HepG2 (cell line): Measurements from ENCODE around the gene TMEM130. TPM values are rescaled to one million over a fixed set of nuclear protein-coding genes. Genes with fewer than 3 reads are reported as not detected.

ENCODE experiments used
- ATAC-seq: fragments of 200-7000 bp; cut with Tn5 transposase; 3 replicates; pipeline ENCODE4 v1.9.1; 2020; ENCODE audit warnings: mild to moderate bottlenecking, moderate library complexity
- BruUV-seq: library from RNA; stranded (reverse); fragments of 400-500 nt; replicated peaks from 2 replicates; lab custom pipeline; 2021; lab: Mats Ljungman, UMichigan
- CTCF ChIA-PET: fragments of 300-600 bp; formaldehyde crosslinking; extraction: SDS; loops from one replicate; lab custom pipeline; 2021; ENCODE audit warnings: low total read pairs, inconsistent platforms, low intra/inter-chr PET ratio; lab: Yijun Ruan, JAX
- POLR2A ChIA-PET: fragments of 350-600 bp; sonication (Branson Sonifier 250); formaldehyde crosslinking; loops from one replicate; lab custom pipeline; 2020; ENCODE audit warnings: antibody characterized with exemption, inconsistent platforms; lab: Yijun Ruan, JAX
- DNase-seq: peaks from one replicate; pipeline ENCODE4 v3.0.0-alpha.2; 2015; ENCODE audit warnings: low spot score
- FAIRE-seq: peaks from 3 replicates; lab custom pipeline; 2011; peaks lifted over from hg19 to GRCh38; lab: Jason Lieb, UNC
- H2AFZ ChIP-seq: one replicate; pipeline ENCODE4 v1.6.1; 2011; ENCODE audit warnings: low read length, inconsistent platforms
- H3K27ac ChIP-seq: fragments of 300-600 bp; 3 replicates; pipeline ENCODE4 v1.8.0; 2011; ENCODE audit warnings: mixed run types, mild to moderate bottlenecking, mixed read lengths, low read length, inconsistent platforms; ENCODE audit not compliant: insufficient read depth; ENCODE audit errors: extremely low read length
- H3K27me3 ChIP-seq, 2 experiments: fragments of 200-600 bp in 1 of 2; 2 replicates in 1 of 2; 3 replicates in 1 of 2; pipeline versions ENCODE4 v1.6.0 to v1.8.0; 2011; ENCODE audit warnings: low read length in 2 of 2, mild to moderate bottlenecking in 2 of 2, moderate library complexity in 2 of 2, inconsistent platforms in 1 of 2; ENCODE audit not compliant: insufficient read depth in 2 of 2, control insufficient read depth in 1 of 2
- H3K36me3 ChIP-seq, 2 experiments: fragments of 200-600 bp in 1 of 2; replicated peaks in 1 of 2; 2 replicates in 1 of 2; 3 replicates in 1 of 2; pipeline versions ENCODE4 v1.5.1 to v1.8.0; 2011; ENCODE audit warnings: low read length in 2 of 2, inconsistent platforms in 1 of 2; ENCODE audit not compliant: insufficient read depth in 2 of 2, control insufficient read depth in 1 of 2
- H3K4me1 ChIP-seq: 2 replicates; pipeline ENCODE4 v1.5.1; 2012; ENCODE audit warnings: low read length, inconsistent platforms; ENCODE audit not compliant: insufficient read depth
- H3K4me2 ChIP-seq: 2 replicates; pipeline ENCODE4 v1.6.0; 2011; ENCODE audit warnings: low read depth, low read length, inconsistent platforms
- H3K4me3 ChIP-seq, 3 experiments: fragments of 200-600 bp in 1 of 3; sonication (generic), shearing (Covaris generic) in 1 of 3; replicated peaks in 1 of 3; 2 replicates each; pipeline ENCODE4 v1.5.1; 2011 to 2016; ENCODE audit warnings: low read length in 3 of 3, inconsistent platforms in 2 of 3, low read depth in 2 of 3, mild to moderate bottlenecking in 2 of 3, control low read depth in 1 of 3, mixed read lengths in 1 of 3; ENCODE audit not compliant: insufficient read depth in 1 of 3
- H3K79me2 ChIP-seq: one replicate; pipeline ENCODE4 v1.6.1; 2011; ENCODE audit warnings: low read length, inconsistent platforms; ENCODE audit not compliant: insufficient read depth
- H3K9ac ChIP-seq: 2 replicates; pipeline ENCODE4 v1.6.0; 2011; ENCODE audit warnings: mild to moderate bottlenecking, low read depth, low read length, inconsistent platforms; ENCODE audit not compliant: insufficient read depth
- H3K9me3 ChIP-seq: 2 replicates; pipeline ENCODE4 v1.5.1; 2012; ENCODE audit warnings: mild to moderate bottlenecking, low read length
- H4K20me1 ChIP-seq: 2 replicates; pipeline ENCODE4 v1.6.0; 2011; ENCODE audit warnings: inconsistent platforms, mild to moderate bottlenecking, low read length, moderate library complexity; ENCODE audit not compliant: insufficient read depth
- ELF1 ChIP-seq: sonication (generic); formaldehyde crosslinking; IDR thresholded peaks from 2 replicates; pipeline ENCODE4 v1.4.0; 2020; ENCODE audit warnings: missing genetic modification reagents
- ELF3 ChIP-seq: IDR thresholded peaks from 2 replicates; pipeline ENCODE4 v1.6.1; 2016; ENCODE audit warnings: missing genetic modification reagents, missing compliant biosample characterization
- KLF9 ChIP-seq: IDR thresholded peaks from 2 replicates; pipeline ENCODE4 v1.6.1; 2016; ENCODE audit warnings: low read depth
- ONECUT2 ChIP-seq: sonication (generic); formaldehyde crosslinking; IDR thresholded peaks from 2 replicates; pipeline ENCODE4 v1.4.0; 2020; ENCODE audit warnings: missing genetic modification reagents
- PCBP1 ChIP-seq: fragments of 200-400 bp; formaldehyde crosslinking; IDR thresholded peaks from 2 replicates; pipeline ENCODE4 v1.6.1; 2017; ENCODE audit warnings: mild to moderate bottlenecking, low read depth, low read length, borderline replicate concordance
- RFXAP ChIP-seq: sonication (generic); formaldehyde crosslinking; IDR thresholded peaks from 2 replicates; pipeline ENCODE4 v1.4.0; 2020; ENCODE audit warnings: missing genetic modification reagents, borderline replicate concordance
- SYNCRIP ChIP-seq: fragments of 200-400 bp; formaldehyde crosslinking; IDR thresholded peaks from 2 replicates; pipeline ENCODE4 v1.6.1; 2018; ENCODE audit warnings: mild to moderate bottlenecking, low read depth, low read length; ENCODE audit not compliant: insufficient read depth
- WIZ ChIP-seq: sonication (generic); formaldehyde crosslinking; IDR thresholded peaks from 2 replicates; pipeline ENCODE4 v1.5.1; 2020; ENCODE audit warnings: mild to moderate bottlenecking, missing genetic modification reagents
- ZFP41 ChIP-seq: sonication (generic); formaldehyde crosslinking; IDR thresholded peaks from 2 replicates; pipeline ENCODE4 v1.4.0; 2020; ENCODE audit warnings: mild to moderate bottlenecking, missing genetic modification reagents, borderline replicate concordance
- ZNF407 ChIP-seq: sonication (generic); formaldehyde crosslinking; IDR thresholded peaks from one replicate; pipeline ENCODE4 v1.5.1; 2020; ENCODE audit warnings: mild to moderate bottlenecking, missing genetic modification reagents; ENCODE audit errors: not compliant biosample characterization
- ZNF501 ChIP-seq: sonication (generic); formaldehyde crosslinking; IDR thresholded peaks from 2 replicates; pipeline ENCODE4 v1.5.1; 2020; ENCODE audit warnings: mild to moderate bottlenecking, moderate library complexity, missing genetic modification reagents
- ZNF549 ChIP-seq: sonication (generic); formaldehyde crosslinking; IDR thresholded peaks from 2 replicates; pipeline ENCODE4 v1.5.0; 2020; ENCODE audit warnings: missing genetic modification reagents
- ZNF709 ChIP-seq: sonication (generic); formaldehyde crosslinking; IDR thresholded peaks from 2 replicates; pipeline ENCODE4 v1.5.0; 2020; ENCODE audit warnings: mild to moderate bottlenecking, missing genetic modification reagents
- ZNF772 ChIP-seq: sonication (generic); formaldehyde crosslinking; IDR thresholded peaks from 2 replicates; pipeline ENCODE4 v1.5.0; 2020; ENCODE audit warnings: mild to moderate bottlenecking, missing genetic modification reagents
- ZNF790 ChIP-seq: sonication (generic); formaldehyde crosslinking; IDR thresholded peaks from 2 replicates; pipeline ENCODE4 v1.8.0; 2022; ENCODE audit warnings: missing genetic modification reagents, mild to moderate bottlenecking, borderline replicate concordance
- ZSCAN12 ChIP-seq: sonication (generic); formaldehyde crosslinking; IDR thresholded peaks from 2 replicates; pipeline ENCODE4 v1.9.0; 2021; ENCODE audit warnings: mild to moderate bottlenecking, missing genetic modification reagents
- WGBS: methylation state at CpG from one replicate; pipeline ENCODE4 v1.1.6; 2017; ENCODE audit warnings: low lambda C conversion rate; 5-methylcytosine and 5-hydroxymethylcytosine counted together
- in situ Hi-C: cut with HindIII; loops from 2 replicates; pipeline ENCODE4 v1.10.0; 2017; ENCODE audit warnings: low pct_unique_long_range_greater_than_20kb; ENCODE audit not compliant: extremely low pct_ligation_motif_present
- intact Hi-C: fragments of 100-400 bp; cut with micrococcal nuclease; formaldehyde crosslinking; loops from one replicate; pipeline ENCODE4 v1.10.0; 2022; ENCODE audit not compliant: unreplicated experiment
- polyA plus RNA-seq, 8 experiments: library from polyadenylated mRNA; depleted of rRNA in 3 of 8; stranded (reverse) in 7 of 8; unstranded in 1 of 8; fragments of >200 nt; fragmentation: Illumina TruSeq in 4 of 8; extraction: Trizol in 4 of 8; gene quantifications; 2 replicates each; pipeline versions ENCODE4 v1.2.1 to v1.2.3, GENCODE V29; 2011 to 2016; ENCODE audit warnings: low read depth in 4 of 8, missing spikeins in 1 of 8, mixed read lengths in 1 of 8; ENCODE audit not compliant: insufficient read depth in 1 of 8
- total RNA-seq, 5 experiments: library from RNA; depleted of rRNA; stranded (reverse); fragments of >200 nt; fragmentation: Illumina TruSeq; extraction: Trizol; gene quantifications; 2 replicates each; pipeline ENCODE4 v1.2.3, GENCODE V29; 2016; ENCODE audit warnings: low read depth in 1 of 5

The TMEM130 gene
- total and polyA plus RNA-seq, 2 of the 13 experiments (the other 11 are each of a cell fraction or from before 2014, with no cell fraction given), result not detected

- peaks cover 45% of the 10 kb centered on the region for H3K4me1 ChIP-seq
- peaks cover 7 to 25% of the 10 kb centered on the region in 2 experiments for H3K36me3 ChIP-seq
- POLR2A ChIA-PET, result interaction anchor here (0.8 to 2.8 kb wide), 3 partner anchors 13 to 460 kb away, joined by 4 to 11 read pairs (median 4); no protein-coding TSS in a partner anchor
- peaks cover 4% of the 10 kb centered on the region; the same call in 1 of the 2 replicates for H4K20me1 ChIP-seq
- ATAC-seq, result peak; percentile 87
- H3K4me2 ChIP-seq, result peak within 1 kb of the TSS; percentile 93
- peaks cover 23% of the 10 kb centered on the region for H3K79me2 ChIP-seq
- H3K9ac ChIP-seq, result peak within 1 kb of the TSS; percentile 95
- peak within 1 kb of the TSS; percentile 87 for H3K27ac ChIP-seq
- H3K27me3 ChIP-seq, result peaks cover 1 to 9% of the 10 kb centered on the region in 2 experiments; a peak in 2 of 5 replicates
- CTCF ChIA-PET, result no interaction called here
- BruUV-seq, result TSS peak; percentile 87
- H3K9me3 ChIP-seq, result no peaks in the 10 kb centered on the region
- peak; percentile 35 for DNase-seq
- no peak for FAIRE-seq
- intact Hi-C loops, result loop anchor here (2.0 kb wide), 1 partner anchor 44 kb away; no protein-coding TSS in a partner anchor
- in situ Hi-C loops, result no loop called here
- under 1% methylated on average over 16 of the region's 113 CpGs for WGBS
- no peak within 1 kb of the TSS for H2AFZ ChIP-seq
- peak within 1 kb of the TSS; percentile 89 to 100 (median 97) for H3K4me3 ChIP-seq
- peak; percentile 62; the same call in 1 of the 2 replicates for TF ChIP-seq ZNF709 (CRISPR knock-in tag)
- TF ChIP-seq RFXAP (CRISPR knock-in tag), result no peak
- 0 out of 2 replicates have a peak, but pooled peaks have one; percentile 23 for TF ChIP-seq ZSCAN12 (CRISPR knock-in tag)
- TF ChIP-seq ZNF790, result peak; percentile 65; the same call in 1 of the 2 replicates
- TF ChIP-seq ZNF549 (CRISPR knock-in tag), result no peak
- TF ChIP-seq ELF3 (CRISPR knock-in tag), result no peak
- TF ChIP-seq SYNCRIP, result no peak
- no peak for TF ChIP-seq KLF9 (CRISPR knock-in tag)
- TF ChIP-seq ELF1, result no peak
- TF ChIP-seq ZNF407 (CRISPR knock-in tag), result peak; percentile 51
- TF ChIP-seq PCBP1, result no peak
- peak; percentile 58; the same call in 1 of the 2 replicates for TF ChIP-seq WIZ (CRISPR knock-in tag)
- TF ChIP-seq ZFP41 (CRISPR knock-in tag), result no peak
- TF ChIP-seq ZNF772 (CRISPR knock-in tag), result no peak
- no peak for TF ChIP-seq ONECUT2
- no peak for TF ChIP-seq ZNF501 (CRISPR knock-in tag)
Measured at GRCh38 chr7:98878365-98879197, 8.8 kb upstream of the TMEM130 start, which contains the start of gene TRRAP. TRRAP (plus strand) TSS chr7:98878532; CDS start chr7:98881151, 2,619 bp downstream.
